HG03442 (cell line): ENCODE measurements around the gene CLTCL1.

Experiments
- ATAC-seq: cut with Tn5 transposase; IDR thresholded peaks from one replicate; pipeline ENCODE4 v1.9.1; 2021; ENCODE audit warnings: mild to moderate bottlenecking, moderate library complexity; ENCODE audit not compliant: unreplicated experiment

CLTCL1 gene

DNA sequence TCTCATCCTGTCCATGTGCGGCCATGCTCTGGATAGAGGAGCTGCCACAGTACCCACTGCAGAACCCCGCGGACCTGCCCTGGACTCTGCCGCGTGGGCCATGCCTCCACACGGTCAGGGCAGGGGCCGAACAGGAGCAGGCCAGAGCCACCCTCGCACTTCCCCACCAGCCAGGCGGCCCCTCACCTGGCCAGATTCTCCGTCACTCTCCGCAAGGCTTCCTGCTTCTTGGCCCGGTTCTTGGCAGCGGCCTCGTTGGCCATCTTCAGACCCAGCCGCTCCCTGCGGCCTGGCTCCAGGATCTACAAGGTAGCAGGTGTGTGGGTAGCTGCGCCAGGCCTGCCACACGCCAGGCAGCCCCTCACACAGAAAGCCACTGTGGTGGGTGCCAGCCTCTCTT, 156.6 kb downstream of the CLTCL1 start:
- no peak for ATAC-seq

DNA sequence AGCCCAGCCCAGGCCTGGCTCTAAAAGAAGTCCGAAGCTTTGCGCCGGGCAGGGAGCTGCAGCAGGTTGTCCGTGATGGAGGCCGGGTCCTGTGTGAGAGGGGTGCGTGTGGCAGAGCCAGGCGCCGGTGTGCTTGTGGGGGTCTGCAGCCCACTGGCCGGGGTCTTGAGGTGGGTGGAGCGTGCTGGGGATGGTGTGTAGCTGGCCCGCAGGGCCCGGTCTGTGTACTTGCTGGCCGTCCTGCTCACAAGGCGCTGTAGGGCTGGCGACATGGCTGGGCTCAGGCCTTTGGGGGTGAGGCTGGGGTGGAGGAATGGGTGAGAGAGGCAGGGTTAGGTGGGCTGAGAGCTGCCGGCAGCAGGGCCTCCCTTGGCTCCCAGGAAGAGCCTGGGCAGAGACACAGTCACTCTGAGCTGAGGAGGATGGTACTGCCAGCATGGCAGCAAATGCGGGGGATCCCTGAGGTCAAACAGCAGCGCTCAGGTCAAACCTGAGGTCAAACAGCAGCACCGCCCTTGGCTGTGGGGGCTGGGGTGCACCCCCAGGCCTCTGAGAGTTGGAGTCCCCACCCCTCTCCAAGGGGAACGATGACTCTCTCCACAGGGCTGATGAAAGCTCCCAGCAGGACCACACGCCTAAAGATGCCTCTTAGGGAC, 157.2 kb downstream of the CLTCL1 start:
- ATAC-seq: no peak

DNA sequence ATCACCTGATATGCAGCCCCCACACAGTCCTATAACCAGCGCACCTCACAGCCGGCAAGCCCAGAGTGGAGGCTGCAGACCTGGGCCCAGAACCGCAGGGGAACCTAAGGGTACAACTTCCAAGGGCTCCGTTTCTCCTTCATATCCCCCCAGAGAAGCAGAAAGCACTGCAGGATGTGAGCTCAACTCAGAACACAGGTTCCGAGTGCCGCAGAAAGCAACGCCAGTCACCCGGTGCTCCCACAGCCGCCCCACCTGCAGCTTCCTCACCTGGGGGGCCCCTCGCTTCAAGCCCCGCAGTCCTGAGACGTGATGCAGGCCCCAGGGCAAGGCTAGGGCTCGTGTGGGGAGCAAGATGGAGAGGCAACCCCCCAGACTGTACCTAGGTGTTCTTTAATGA, 158.0 kb downstream of the CLTCL1 start:
- no peak for ATAC-seq

- no peak for ATAC-seq
Observed at GRCh38 chr22:19132693-19133400, 158.7 kb downstream of the CLTCL1 start.

DNA sequence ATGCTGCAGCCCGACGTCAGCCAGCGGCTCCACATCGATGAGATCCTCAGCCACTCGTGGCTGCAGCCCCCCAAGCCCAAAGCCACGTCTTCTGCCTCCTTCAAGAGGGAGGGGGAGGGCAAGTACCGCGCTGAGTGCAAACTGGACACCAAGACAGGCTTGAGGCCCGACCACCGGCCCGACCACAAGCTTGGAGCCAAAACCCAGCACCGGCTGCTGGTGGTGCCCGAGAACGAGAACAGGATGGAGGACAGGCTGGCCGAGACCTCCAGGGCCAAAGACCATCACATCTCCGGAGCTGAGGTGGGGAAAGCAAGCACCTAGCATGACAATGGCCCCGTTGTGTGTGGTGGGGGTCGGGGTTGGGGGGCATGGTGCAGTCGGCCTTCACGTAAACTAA, 159.4 kb downstream of the CLTCL1 start:
- ATAC-seq: no peak

GRCh38 chr22:19131685-19132015, 159.9 kb downstream of the CLTCL1 start:
- ATAC-seq: no peak

DNA sequence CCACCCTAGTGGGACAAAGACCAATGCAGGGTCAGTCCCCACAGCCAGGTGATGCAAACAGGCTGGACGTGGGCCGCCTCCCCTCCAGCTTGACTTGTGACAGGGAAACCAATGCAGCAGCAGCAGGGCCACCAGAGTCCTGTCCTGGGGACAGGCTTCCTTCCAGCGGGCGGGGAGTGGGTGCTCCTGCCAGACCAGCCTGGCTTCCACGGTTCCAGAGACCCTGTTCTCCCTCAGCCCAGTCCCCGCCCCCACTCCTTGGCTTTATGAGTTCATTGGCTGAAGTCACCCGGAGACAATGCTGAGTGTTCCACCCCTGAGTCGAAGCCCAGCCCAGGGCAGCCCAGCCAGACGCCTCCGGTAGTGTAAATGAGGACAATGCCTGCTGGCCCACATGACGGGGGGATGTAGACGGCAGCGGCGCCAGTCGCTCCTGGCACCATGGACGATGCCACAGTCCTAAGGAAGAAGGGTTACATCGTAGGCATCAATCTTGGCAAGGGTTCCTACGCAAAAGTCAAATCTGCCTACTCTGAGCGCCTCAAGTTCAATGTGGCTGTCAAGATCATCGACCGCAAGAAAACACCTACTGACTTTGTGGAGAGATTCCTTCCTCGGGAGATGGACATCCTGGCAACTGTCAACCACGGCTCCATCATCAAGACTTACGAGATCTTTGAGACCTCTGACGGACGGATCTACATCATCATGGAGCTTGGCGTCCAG, 160.4 kb downstream of the CLTCL1 start, which contains the start of gene TSSK2:
Gene TSSK2, plus strand, starts transcription at position 350 of the 726 bp plus-strand sequence. Its CDS starts 92 bp downstream, at position 442.
- no peak for ATAC-seq

DNA sequence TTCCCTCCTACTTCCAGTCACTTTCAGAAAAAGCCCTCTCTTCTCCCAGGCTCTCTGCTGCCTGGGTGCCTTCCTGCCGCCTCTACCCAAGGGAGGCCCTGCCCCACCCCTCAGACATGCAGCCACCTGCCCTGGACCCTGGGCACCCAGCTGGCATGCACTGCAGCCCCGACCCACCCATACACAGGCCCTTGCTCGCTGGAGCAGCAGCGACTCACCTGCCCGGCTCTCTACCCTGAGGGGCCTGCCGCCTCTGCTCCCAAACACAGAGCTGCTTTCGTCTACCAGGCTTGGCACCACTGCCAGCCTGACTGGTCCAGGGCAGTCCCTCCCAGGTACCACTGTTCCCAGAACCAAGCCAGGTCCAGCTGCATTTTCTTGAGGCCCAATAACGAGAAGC, 161.6 kb downstream of the CLTCL1 start:
- no peak for ATAC-seq
